ENCODE results near the gene ROR2. TPM values are rescaled to one million over a fixed set of nuclear protein-coding genes. Genes with fewer than 3 reads are reported as not detected.
A peak's percentile ranks its signal among the peaks of the same experiment; 100 is the strongest.

ROR2 gene
- total RNA-seq, 4 donors from 2014 or later: 6.3 to 32.2 (median 15.1) TPM

GRCh38 chr9:91515074-91515687 is 434.8 kb downstream of the ROR2 start:
- no peak for TF ChIP-seq CTCF (IDR thresholded peaks at IDR 0.05)
- DNase-seq (ENCODE audit: low spot score) (peak; percentile 61), ATAC-seq (ENCODE audit: low FRiP score) (peak; percentile 97)

Small RNA genes within 50 kb of the gene (small RNA-seq; reads per million reads assigned to genes)
- not detected for gene MIR3910-1

Other genes with a start within 250 kb of the ROR2 start
- gene SPTLC1, start 165.2 kb upstream of the ROR2 start, total RNA-seq: 10 to 100 TPM; 71.1 to 92.0 (median 89.1) TPM

All from omental fat pad (tissue), 4 donors.